OCI-LY1 (cell line): Measurements from ENCODE around the gene ERLIN1.

Source experiments
- CTCF ChIP-seq: fragments of 200-600 bp; sonication (generic), shearing (Covaris generic); IDR thresholded peaks from 2 replicates; pipeline ENCODE4 v1.5.1; 2017; ENCODE audit warnings: mild to moderate bottlenecking, antibody characterized with exemption, low read length, moderate library complexity, mixed read lengths
- EZH2 ChIP-seq: fragments of 200-600 bp; sonication (generic), shearing (Covaris generic); IDR thresholded peaks from 2 replicates; pipeline ENCODE4 v1.8.0; 2017; ENCODE audit warnings: borderline replicate concordance, mixed run types, mild to moderate bottlenecking, antibody characterized with exemption, low read length, moderate library complexity, mixed read lengths

- TF ChIP-seq CTCF, result no peak
- TF ChIP-seq EZH2, result no peak
Observed at GRCh38 chr10:100162696-100163095, 23.1 kb downstream of the ERLIN1 start.
